GM12872 (cell line): ENCODE results near the gene HEPACAM2.
A peak's percentile ranks its signal among the peaks of the same experiment; 100 is the strongest.

Source experiments
- CTCF ChIP-seq: IDR thresholded peaks from 3 replicates; pipeline ENCODE4 v1.5.1; 2011; ENCODE audit warnings: low read depth, mild to moderate bottlenecking, low read length, moderate library complexity; ENCODE audit not compliant: insufficient read depth

Gene HEPACAM2

GRCh38 chr7:93228302-93228701, 2.0 kb upstream of the HEPACAM2 start:
- peak; percentile 57 for TF ChIP-seq CTCF

GRCh38 chr7:93219868-93220267, 6.4 kb downstream of the HEPACAM2 start:
- TF ChIP-seq CTCF: no peak

GRCh38 chr7:93218997-93219827, 7.1 kb downstream of the HEPACAM2 start:
- no peak for TF ChIP-seq CTCF

- no peak for TF ChIP-seq CTCF
Measured at GRCh38 chr7:93212881-93213280, 13.4 kb downstream of the HEPACAM2 start.

GRCh38 chr7:93211228-93211818, 14.9 kb downstream of the HEPACAM2 start:
- no peak for TF ChIP-seq CTCF

GRCh38 chr7:93205046-93205445, 21.2 kb downstream of the HEPACAM2 start:
- TF ChIP-seq CTCF: no peak

- no peak for TF ChIP-seq CTCF
Measured at GRCh38 chr7:93203496-93203895, 22.8 kb downstream of the HEPACAM2 start.
